G401 (cell line): ENCODE measurements around the gene MCTP1. TPM values are rescaled to one million over a fixed set of nuclear protein-coding genes. Genes with fewer than 3 reads are reported as not detected.
"Not testable (repeated sequence)": the region's sequence is repeated elsewhere in the genome, so short reads cannot be mapped to it uniquely, and the experiment has no call there.

ENCODE experiments used
- DNase-seq: peaks from one replicate; pipeline ENCODE4 v3.0.0-alpha.2; 2015; ENCODE audit warnings: low spot score
- in situ Hi-C: cut with HindIII; loops from 2 replicates; pipeline ENCODE4 v1.10.0; 2016; ENCODE audit warnings: low sequenced_read_pairs, mixed read lengths
- total RNA-seq: library from RNA; depleted of rRNA; stranded (reverse); fragments of >200 nt; shearing (Covaris generic); gene quantifications from 2 replicates; pipeline ENCODE4 v1.2.3, GENCODE V29; 2014

The MCTP1 gene
- total RNA-seq, 1 experiment from 2014 or later: not detected

DNA sequence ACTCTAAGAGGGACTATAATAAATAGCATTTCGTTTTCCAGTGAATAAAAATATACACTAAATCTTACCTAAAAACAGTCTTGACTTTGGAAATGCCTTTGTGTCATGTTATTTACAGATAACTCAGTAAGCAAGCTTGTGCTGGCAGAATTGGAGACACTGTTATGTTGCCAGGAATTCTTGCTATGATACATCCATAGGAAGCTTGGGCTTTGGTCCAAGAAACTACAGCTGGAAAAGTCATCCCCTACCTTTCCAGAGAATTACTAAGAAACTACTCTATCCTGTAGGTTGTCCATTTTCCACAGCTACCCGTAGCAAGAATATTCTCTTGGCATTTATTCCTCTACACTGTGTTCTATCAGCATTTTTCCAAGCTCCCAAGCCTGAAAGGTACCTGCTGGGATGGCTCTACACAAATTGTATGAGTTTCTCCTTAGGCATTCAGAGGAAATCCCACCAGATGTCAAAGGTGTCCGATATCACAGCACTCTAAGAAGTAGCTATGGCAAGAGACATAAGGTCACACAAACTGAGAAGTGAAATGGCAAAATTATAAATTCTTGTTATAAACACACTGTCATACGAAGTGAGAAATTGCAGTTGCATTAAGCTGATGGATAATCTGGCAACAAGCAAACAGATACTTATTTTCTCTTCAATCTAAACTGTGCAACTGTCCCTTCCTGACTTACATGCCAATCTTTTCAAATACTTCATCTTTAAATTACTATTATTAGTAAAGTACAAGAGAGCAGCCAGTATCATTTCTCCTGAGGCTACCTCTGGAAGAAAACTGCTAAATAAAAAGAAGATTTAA lies 68.5 kb downstream of the MCTP1 start:
- DNase-seq: peak; percentile 53
- in situ Hi-C loops: no loop called here

DNA sequence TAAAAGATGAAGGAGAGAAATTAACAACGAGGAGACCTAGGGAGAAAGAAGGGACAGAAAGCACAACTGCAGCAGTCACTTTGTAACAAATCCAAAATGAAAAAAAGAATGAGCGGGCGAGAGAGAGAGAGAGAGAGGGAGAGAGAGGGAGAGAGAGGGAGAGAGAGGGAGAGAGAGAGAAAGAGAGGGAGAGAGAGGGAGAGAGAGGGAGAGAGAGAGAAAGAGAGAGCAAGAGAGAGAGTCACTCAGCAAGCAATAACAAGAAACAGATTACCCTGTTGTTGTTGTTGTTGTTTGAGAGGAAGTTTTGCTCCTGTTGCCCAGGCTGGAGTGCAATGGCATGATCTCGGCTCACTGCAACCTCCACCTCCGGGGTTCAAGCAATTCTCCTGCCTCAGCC lies 77.1 kb downstream of the MCTP1 start:
- DNase-seq, in situ Hi-C loops: not testable (repeated sequence)

DNA sequence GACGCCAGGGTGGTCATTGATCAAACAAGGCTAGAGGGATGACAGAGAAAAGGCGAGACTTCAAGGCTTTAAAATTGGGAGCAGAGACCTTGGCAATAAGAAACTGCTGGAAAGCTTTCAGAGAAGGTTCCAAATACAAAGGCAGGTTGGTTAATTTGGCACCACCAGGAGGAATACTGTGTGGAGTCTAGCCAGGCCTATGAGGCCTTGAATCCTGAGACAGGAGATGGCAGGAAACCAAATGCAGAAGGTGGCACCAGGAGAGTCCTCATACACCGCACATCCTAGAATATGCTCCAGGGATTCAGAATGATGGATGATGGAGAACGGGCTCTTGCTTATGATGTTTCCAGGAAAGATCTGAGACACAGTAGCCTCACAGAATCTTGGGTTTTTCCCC lies 90.0 kb downstream of the MCTP1 start:
- in situ Hi-C loops: no loop called here
- DNase-seq: peak; percentile 92

DNA sequence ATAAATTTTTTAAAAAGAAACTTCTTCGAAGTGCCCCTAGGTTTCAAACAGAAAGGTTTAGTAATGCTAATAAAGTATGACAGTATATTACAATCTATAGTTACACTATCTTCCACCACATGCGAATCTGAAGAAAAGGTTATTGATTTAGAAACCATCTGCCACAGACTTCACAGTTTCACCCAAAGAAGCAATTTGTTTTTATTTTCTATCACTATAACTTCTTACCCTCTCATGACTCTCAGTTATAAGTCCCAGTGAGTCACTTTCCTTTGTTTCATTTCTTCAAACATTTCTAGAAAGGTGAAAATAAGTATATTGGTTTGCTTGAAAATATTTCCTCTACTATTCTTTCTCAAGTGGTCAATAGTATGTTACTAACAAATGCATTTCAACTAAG lies 93.6 kb downstream of the MCTP1 start:
- in situ Hi-C loops: no loop called here
- DNase-seq: no peak

DNA sequence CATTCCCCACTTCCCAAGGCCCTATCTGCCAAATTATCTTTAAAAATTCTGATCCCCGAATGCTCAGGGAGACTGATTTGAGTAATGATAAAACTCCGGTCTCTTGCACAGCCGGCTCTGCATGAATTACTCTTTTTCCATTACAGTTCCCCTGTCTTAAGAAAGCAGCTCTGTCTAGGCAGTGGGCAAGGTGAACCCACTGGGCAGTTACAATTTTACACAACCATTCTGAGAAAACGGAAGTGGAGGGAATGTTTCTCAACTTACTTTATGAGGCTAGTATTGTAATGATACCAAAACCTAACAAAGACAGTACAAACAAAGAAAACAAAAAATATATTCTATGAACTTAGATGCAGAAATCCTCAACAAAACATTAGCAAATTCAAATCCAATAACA lies 100.0 kb downstream of the MCTP1 start:
- no peak for DNase-seq
- in situ Hi-C loops: no loop called here

DNA sequence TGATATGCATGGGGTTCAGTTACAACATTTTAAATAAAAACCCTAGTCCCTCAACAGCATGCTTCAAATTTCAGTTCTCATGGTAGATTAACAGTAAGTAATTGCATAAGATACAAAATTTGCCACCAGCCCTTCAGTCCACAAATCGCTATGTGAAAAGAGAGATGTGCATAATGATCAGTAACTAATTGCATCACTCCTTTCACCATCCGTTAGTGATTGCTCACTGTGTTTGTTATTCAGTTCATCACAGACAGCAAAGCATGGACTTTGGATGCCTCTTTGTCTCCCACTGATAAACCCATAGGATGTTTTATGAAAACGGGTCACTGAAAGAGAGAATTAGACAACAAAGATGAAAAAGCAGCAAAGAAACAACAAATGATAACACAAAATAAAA lies 103.2 kb downstream of the MCTP1 start:
- in situ Hi-C loops: no loop called here
- no peak for DNase-seq

DNA sequence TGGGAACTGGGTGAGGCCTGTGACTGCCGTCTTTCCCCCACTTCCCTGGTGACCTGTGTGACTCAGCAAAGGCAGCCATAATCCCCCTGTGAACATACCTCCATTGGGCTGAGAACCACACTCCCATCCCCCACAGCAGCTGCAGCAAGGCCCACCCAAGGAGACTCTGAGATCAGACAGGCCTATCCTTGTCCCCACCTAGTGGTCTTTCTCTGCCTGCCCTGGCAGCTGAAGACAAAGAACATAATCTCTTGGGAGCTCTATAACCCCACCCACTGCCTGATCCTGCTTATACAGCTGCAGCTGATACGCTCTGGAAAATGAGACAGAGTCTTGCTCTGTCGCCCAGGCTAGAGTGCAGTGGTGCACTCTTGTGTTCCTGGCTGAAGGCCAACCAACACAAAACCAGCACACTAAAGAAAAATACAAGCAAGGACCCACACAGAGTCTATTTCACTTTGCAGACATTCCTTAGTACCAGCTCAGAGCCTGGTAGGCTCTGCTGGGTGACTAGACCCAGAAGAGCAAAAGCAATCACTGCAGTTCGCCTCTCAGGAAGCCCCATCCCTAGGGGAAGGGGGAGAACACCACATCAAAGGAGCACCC lies 106.7 kb downstream of the MCTP1 start:
- in situ Hi-C loops: no loop called here

DNA sequence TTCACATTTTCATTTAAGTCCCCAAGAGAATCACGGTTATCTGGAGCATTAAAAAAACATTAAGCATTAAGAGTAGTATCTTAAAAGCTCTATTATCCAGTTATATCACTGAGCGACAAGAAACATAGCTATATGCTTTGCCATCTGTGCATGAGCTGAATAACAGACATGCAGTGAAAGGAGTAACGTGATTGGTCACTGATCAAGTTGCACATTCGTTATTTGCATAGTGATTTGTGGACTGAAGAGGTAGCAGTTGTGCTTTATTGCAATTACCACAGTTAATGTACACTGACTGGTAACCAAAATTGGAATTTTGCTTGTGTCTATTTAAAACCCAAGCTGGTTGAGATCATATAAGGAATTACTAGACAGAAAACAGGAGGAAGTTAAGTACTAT lies 107.4 kb downstream of the MCTP1 start:
- DNase-seq: no peak
- in situ Hi-C loops: no loop called here

More for the DNA sequence above, 106.7 kb downstream of the MCTP1 start:
- DNase-seq: no peak

DNA sequence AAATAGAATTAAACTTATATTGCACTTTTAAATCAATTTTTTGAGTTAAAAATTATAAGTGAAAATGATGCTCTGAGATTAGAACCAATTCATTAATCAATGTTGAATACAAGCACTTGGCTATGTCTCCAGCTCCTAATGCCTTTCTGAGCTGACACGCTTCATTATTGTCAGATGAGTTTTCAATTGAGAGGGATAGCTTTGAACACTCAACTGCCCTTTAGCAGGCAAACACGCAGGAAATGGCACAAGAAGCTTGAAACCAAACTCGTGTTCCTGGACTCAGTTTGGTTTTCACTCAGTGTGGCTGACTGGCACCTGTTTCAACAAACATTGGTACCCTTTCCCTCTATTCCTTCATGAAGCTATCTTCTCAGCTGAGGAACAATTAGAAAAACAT lies 109.8 kb downstream of the MCTP1 start:
- in situ Hi-C loops: no loop called here
- no peak for DNase-seq

DNA sequence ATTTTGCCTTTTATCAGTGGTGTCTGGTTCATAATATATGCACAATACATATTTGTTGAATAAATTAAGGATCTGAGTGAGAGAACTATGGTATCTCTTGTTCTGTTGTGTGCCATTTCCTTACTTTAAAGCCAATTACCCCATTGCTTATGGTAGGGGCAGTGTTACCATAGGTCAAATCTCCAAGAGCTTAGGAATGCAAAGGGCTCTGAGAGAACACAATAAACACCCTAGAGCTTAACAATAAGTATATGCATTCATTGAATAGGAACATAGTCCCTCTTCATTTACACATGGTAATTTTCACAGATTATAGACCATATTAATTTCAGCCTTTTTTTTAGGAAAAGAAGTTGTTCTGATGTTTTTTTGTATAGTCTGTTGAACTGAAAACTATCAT lies 112.2 kb downstream of the MCTP1 start:
- in situ Hi-C loops: no loop called here
- no peak for DNase-seq

DNA sequence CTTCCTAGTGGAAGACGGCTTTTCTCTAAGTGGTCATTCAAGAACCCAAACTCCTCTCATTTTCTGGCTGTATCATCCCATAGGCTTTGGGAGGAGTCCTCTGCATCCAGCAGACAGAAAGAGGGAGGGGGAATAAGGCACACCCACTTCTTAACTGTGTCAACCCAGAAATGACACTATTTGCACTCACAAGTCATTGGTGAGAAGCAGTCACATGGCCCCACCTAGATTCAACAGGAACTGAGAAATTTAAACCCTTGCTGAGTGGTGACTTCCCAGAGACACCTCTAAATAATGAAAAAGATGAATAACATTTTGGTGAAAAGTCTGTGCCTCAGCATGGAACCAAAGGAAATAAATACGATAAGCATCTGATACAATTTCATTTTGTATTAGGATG lies 120.0 kb downstream of the MCTP1 start:
- in situ Hi-C loops: no loop called here
- DNase-seq: no peak

DNA sequence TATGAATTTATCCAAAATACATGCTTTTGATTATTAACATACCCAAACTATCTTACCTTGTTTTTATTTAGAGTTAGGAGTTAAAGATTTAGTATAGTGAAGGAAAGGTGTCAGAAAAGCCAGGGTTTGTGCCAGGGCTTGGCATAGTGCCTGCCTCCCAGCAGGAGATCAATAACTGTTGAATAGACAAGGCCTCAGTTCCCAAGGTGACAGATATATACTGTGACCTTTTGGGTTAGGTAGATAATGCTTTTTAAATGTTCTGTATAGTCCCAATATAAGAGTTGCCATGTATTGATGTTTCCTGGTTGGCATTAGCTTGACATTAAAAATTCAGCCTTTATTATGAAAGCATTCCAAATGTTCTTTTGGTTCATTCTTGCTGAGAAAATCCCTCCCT lies 121.8 kb downstream of the MCTP1 start:
- in situ Hi-C loops: no loop called here
- DNase-seq: peak; percentile 53

DNA sequence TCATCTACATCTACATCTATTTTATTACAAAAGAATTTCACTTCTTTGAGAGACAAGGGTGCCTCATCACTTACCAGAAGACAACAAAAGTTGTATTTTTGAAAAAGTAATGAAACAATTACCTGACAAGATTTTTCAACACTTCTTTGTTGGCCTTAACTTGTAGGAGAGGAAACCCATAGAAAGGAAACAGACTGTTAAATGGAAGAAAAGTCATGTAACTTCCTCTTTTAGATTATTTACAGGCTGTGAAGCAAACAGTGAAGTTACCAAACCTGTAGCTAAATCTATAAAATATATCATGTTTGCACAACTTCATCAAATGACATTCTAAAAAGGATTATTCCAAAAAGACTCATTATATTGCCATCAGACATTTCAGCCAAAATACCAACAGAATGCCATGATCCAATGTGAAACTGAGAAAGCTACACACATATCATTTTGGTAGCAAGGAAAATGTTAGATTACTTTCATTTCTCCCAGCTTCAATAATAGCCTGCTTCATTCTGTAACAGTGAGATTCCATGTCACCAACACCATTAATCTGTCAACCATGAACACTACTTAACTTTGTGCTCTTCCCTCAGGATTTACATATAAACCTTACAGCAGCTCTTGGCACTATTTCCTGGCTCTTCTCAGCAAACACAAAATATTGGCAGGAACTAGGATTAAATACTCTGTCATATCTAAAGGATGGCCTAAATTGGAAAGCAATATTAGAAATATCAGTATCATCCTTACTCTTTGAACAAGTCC lies 122.5 kb downstream of the MCTP1 start:
- DNase-seq: peak; percentile 56
- in situ Hi-C loops: no loop called here

DNA sequence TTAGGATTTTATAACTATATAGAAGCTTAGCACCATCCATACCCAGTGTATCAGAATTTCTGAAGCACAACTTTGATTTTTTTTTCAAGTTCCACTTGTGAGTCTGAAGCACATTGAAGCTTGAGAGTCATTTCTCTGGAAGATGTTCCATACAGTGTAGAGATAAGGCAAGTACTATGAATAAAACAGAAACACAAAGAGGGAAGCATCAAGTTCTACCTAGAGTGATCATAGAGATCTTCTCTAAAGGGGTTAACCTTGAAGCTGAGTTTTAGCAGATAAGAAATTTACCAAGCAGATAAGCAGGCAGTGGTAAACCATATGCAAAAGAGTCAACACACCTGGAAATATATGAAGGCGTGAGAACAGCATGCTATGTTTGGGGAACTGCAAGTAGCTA lies 125.3 kb downstream of the MCTP1 start:
- DNase-seq: no peak
- in situ Hi-C loops: no loop called here

DNA sequence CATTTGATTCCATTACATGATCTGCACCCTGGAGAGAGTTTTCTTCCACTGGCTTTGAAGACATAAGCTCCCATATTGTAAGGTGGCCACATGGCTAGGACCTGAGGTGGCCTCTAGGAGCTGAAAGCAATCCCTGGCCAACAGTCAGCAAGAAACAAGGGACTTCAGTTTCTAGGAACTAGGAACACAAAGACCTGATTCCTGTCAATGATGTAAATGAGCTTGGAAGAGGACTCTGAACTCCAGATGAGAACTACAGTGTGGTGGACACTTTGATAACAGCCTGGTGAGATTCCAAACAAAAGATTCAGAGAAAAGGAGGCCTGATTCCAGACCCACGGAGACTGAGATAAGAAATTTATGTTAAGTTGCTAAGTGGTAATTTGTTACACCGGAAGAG lies 129.0 kb downstream of the MCTP1 start:
- no peak for DNase-seq
- in situ Hi-C loops: no loop called here

DNA sequence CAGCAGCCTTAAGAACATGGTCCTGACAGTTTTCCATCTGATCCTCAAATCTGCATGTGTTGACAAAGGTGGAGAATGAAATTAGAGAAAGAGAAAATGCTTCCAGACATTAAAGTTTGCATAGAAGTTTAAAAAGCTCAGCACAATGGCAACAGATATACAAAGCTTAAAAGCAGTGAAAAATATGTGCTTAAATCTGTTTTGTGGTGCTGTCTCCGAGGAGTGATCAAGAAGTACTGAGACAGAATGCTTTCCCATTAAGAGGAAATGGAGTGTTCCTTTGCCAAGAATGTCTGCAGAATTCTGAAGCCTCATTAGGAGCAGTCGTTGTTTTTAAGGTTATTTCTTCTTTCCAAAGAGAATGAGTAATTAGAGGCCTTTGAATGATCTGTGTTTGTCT lies 131.4 kb downstream of the MCTP1 start:
- no peak for DNase-seq
- in situ Hi-C loops: no loop called here

DNA sequence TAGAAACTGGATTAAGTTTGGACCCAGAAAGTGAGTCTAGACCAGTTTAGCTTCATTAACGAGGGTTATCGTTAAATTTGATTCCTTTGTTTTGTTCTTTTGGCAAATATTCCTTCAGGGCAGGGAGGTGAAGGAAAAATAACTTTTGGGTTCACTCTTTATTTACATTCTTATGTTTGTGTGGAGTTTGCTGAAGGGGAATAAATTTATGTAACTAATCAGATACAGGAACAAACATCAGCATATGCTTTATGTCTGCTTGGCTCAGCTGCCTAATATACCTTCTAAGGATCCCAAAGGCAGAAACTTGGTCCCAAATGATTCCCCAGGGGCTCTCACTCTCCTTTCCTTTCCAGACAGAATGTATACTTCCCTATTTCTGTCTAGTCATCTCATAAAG lies 132.4 kb downstream of the MCTP1 start:
- no peak for DNase-seq
- in situ Hi-C loops: no loop called here

DNA sequence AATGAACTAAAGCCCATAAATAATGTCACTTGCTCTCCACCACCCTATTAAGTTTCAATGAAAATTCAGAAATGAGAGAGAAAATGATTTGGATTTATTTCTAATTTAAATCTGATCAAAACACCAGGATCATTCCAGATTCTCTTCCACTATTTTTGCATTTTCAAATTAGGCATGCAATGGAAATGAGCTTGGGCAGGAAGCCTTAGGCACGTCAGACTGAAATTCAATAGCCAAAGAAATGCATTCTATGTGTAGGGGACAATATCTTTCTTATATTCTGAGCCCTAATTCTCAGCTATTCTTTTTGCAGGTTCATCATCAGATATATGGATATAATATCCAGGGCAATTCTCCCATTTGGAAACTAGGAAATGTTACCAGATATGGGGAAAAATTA lies 132.8 kb downstream of the MCTP1 start:
- in situ Hi-C loops: no loop called here
- no peak for DNase-seq

DNA sequence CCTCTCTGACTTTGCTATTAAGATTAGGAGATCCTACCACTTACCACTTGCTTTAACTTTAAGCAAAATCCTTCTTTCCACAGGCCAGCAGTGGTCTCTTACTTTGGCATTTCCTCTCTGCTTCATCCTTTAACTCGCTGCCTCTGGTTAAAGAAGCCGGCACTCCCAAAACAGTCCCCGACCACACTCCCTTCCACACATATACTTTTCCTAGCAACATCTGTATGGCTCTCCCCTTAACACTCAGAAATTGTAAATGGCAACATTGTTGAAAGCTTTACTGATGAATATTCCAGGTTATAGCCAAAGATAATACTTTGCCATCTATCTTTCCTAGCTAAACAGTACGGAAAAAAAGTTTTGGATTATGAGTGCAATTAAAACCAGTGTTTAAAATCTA lies 133.2 kb downstream of the MCTP1 start:
- no peak for DNase-seq

DNA sequence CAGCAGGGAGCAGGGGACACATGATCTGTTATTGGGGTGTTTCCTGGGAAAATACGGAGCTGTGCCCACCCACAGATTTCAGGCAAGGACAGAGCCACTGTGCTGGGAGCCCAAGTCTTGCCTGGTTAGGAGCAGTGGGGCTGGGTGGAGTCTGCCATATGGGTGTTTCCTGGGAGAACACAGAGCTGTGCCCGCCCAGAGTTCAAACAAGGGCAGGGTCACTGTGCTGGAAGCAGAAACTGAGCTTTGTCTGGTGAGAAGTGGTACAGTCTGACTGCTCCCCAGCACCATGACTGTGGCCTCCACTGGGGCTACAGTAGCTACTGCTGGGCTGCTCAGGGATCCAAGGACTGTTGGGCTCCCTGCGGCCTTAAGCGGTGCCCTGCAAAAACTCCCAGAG lies 135.5 kb downstream of the MCTP1 start:
- in situ Hi-C loops: no loop called here
- no peak for DNase-seq

More for the DNA sequence above, 133.2 kb downstream of the MCTP1 start:
- in situ Hi-C loops: no loop called here
